Kidney (tissue), 14 donors: ENCODE measurements around the gene IRAK2. TPM values are rescaled to one million over a fixed set of nuclear protein-coding genes. Genes with fewer than 3 reads are reported as not detected.

Experiments used
- DNase-seq, 5 donors: peaks; one replicate each; pipeline ENCODE4 v3.0.0-alpha.2; 2013 to 2020
- FAIRE-seq: peaks from 2 replicates; lab custom pipeline; 2012; peaks lifted over from hg19 to GRCh38; lab: Jason Lieb, UNC
- H3K27ac ChIP-seq, 2 donors: one replicate each; pipeline ENCODE4 v1.7.0; 2013; ENCODE audit warnings: low read depth in 2 of 2, low read length in 2 of 2, inconsistent platforms in 1 of 2
- H3K27me3 ChIP-seq: one replicate; pipeline ENCODE4 v1.7.1; 2013; ENCODE audit warnings: low read length, inconsistent platforms; ENCODE audit not compliant: control insufficient read depth, insufficient read depth
- H3K36me3 ChIP-seq, 3 donors: one replicate each; pipeline versions ENCODE4 v1.7.0 to v1.7.1; 2013; ENCODE audit warnings: low read length in 3 of 3, control low read depth in 1 of 3, inconsistent platforms in 1 of 3; ENCODE audit not compliant: insufficient read depth in 3 of 3, control insufficient read depth in 2 of 3
- H3K4me1 ChIP-seq, 3 donors: one replicate each; pipeline versions ENCODE4 v1.7.0 to v1.7.1; 2013; ENCODE audit warnings: low read length in 3 of 3, inconsistent platforms in 1 of 3, low read depth in 1 of 3; ENCODE audit not compliant: control insufficient read depth in 2 of 3, insufficient read depth in 2 of 3
- H3K4me3 ChIP-seq, 3 donors: one replicate each; pipeline versions ENCODE4 v1.7.0 to v1.8.1; 2013; ENCODE audit warnings: low read length in 3 of 3, control low read depth in 1 of 3, inconsistent platforms in 1 of 3
- H3K9ac ChIP-seq, 3 donors: one replicate each; pipeline versions ENCODE4 v1.7.0 to v1.7.1; 2013; ENCODE audit warnings: low read length in 3 of 3, control low read depth in 1 of 3, inconsistent platforms in 1 of 3
- H3K9me3 ChIP-seq, 3 donors: one replicate each; pipeline versions ENCODE4 v1.7.0 to v1.7.1; 2013; ENCODE audit warnings: low read length in 3 of 3, control low read depth in 1 of 3, inconsistent platforms in 1 of 3; ENCODE audit not compliant: control insufficient read depth in 2 of 3, insufficient read depth in 1 of 3
- intact Hi-C: fragments of 100-400 bp; cut with DNase I; formaldehyde crosslinking; loops from one replicate; pipeline ENCODE4 v1.11.1; 2022
- polyA plus RNA-seq: library from polyadenylated mRNA; stranded (reverse); fragments of 350-450 nt; fragmentation: Illumina TruSeq; extraction: RNeasy Lipid Tissue Mini Kit (QIAGEN cat#74804); gene quantifications from one replicate; pipeline ENCODE4 v1.2.3, GENCODE V29; 2014; ENCODE audit warnings: low read depth, low replicate concordance; ENCODE audit not compliant: insufficient read depth
- total RNA-seq: library from RNA; stranded (reverse); fragmentation: NEBNext Ultra II Directional; extraction: Animal tissue kit (Norgen Biotek cat#: 25700); gene quantifications from one replicate; pipeline ENCODE4 v1.2.1, GENCODE V29; 2021
- TF ChIP-seq, protein P1 (sequence below): IDR thresholded peaks from 3 replicates; pipeline ENCODE4 v1.5.1; 2012; ENCODE audit warnings: mild to moderate bottlenecking, moderate library complexity, borderline replicate concordance; ENCODE audit not compliant: insufficient read depth; ENCODE audit errors: extremely low read depth
- donor health status: control.
- donor health status: control.
- donor health status: control.
- donor health status: control.
- donor health status: control.
- donor health status: DM: yes; HTN: yes; CAD: no.
- donor health status: Normal renal cell carcinoma (clear cell type).

Gene IRAK2
- total and polyA plus RNA-seq, 2 donors from 2014 or later, result 1.2 to 8.9 TPM

DNA sequence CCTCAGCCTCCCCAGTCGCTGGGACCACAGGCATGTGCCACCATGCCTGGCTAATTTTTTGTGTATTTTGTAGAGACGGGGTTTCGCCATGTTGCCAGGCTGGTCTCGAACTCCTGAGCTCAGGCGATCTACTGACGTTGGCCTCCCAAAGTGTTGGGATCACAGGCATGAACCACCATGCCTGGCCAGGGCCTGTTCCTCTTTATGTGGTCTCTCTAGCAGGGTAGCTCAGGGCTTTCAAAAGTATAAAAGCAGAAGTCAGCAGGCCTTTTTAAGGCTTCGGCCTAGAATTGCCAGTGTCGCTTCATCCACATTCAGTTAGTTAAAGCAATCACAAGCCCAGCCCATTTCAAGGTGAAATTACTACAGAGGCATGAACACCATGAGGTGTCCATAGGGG lies 15.5 kb upstream of the IRAK2 start:
- DNase-seq, result no peak
- intact Hi-C loops, result no loop called here
- TF ChIP-seq, protein P1, sequence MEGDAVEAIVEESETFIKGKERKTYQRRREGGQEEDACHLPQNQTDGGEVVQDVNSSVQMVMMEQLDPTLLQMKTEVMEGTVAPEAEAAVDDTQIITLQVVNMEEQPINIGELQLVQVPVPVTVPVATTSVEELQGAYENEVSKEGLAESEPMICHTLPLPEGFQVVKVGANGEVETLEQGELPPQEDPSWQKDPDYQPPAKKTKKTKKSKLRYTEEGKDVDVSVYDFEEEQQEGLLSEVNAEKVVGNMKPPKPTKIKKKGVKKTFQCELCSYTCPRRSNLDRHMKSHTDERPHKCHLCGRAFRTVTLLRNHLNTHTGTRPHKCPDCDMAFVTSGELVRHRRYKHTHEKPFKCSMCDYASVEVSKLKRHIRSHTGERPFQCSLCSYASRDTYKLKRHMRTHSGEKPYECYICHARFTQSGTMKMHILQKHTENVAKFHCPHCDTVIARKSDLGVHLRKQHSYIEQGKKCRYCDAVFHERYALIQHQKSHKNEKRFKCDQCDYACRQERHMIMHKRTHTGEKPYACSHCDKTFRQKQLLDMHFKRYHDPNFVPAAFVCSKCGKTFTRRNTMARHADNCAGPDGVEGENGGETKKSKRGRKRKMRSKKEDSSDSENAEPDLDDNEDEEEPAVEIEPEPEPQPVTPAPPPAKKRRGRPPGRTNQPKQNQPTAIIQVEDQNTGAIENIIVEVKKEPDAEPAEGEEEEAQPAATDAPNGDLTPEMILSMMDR, result no peak

GRCh38 chr3:10150987-10151386 lies 13.7 kb upstream of the IRAK2 start:
- H3K36me3 ChIP-seq, result peaks cover 2 to 27% (median 15%) of the 10 kb centered on the region in 3 donors
- no peak overlapping the region for H3K9ac ChIP-seq
- FAIRE-seq (no peak), DNase-seq (no peak)
- TF ChIP-seq, protein P1, result no peak
- H3K4me1 ChIP-seq, result no peaks in the 10 kb centered on the region
- H3K9me3 ChIP-seq, result no peaks in the 10 kb centered on the region
- no peak overlapping the region for H3K27ac ChIP-seq
- no peak overlapping the region for H3K4me3 ChIP-seq
- intact Hi-C loops, result no loop called here
- H3K27me3 ChIP-seq, result no peaks in the 10 kb centered on the region

More for the DNA sequence above, 15.5 kb upstream of the IRAK2 start:
- peaks cover 2 to 27% (median 15%) of the 10 kb centered on the region in 3 donors for H3K36me3 ChIP-seq
- H3K4me1 ChIP-seq, result peaks cover 0 to 2% (median 0%) of the 10 kb centered on the region in 3 donors
- H3K27me3 ChIP-seq, result no peaks in the 10 kb centered on the region
- H3K9me3 ChIP-seq, result no peaks in the 10 kb centered on the region
- H3K27ac ChIP-seq, result no peak overlapping the region
- H3K9ac ChIP-seq, result no peak overlapping the region
- FAIRE-seq, result no peak
- H3K4me3 ChIP-seq, result no peak overlapping the region

GRCh38 chr3:10154335-10155122 lies 10.2 kb upstream of the IRAK2 start:
- no peak overlapping the region for H3K9ac ChIP-seq
- DNase-seq (no peak), FAIRE-seq (no peak)
- no peaks in the 10 kb centered on the region for H3K9me3 ChIP-seq
- H3K4me1 ChIP-seq, result no peaks in the 10 kb centered on the region
- H3K27ac ChIP-seq, result no peak overlapping the region
- no peak overlapping the region for H3K4me3 ChIP-seq
- peaks cover under 1 to 17% (median 12%) of the 10 kb centered on the region in 3 donors for H3K36me3 ChIP-seq
- H3K27me3 ChIP-seq, result no peaks in the 10 kb centered on the region
- TF ChIP-seq, protein P1, result no peak
- intact Hi-C loops, result no loop called here
